GM13976 (cell line): ENCODE data around the gene PTOV1.

Source experiments
- DNase-seq: peaks from one replicate; pipeline ENCODE4 v3.0.0; 2012; ENCODE audit warnings: low spot score
- CTCF ChIP-seq: IDR thresholded peaks from 2 replicates; pipeline ENCODE4 v1.5.1; 2012; ENCODE audit warnings: borderline replicate concordance, mild to moderate bottlenecking; ENCODE audit not compliant: insufficient read depth; ENCODE audit errors: extremely low read depth, missing control alignments, control extremely low read depth
- in situ Hi-C: fragments of 300-500 bp; cut with MboI; formaldehyde crosslinking; loops from one replicate; pipeline ENCODE4 v1.12.0; 2022; ENCODE audit warnings: low sequenced_read_pairs, mixed read lengths, inconsistent platforms; ENCODE audit not compliant: unreplicated experiment

PTOV1 gene

GRCh38 chr19:49850487-49851342 is at the start of gene PTOV1:
TSS of gene PTOV1 (plus strand) at chr19:49851159.
- peak; percentile 98 for DNase-seq
- in situ Hi-C loops: no loop called here
- no peak for TF ChIP-seq CTCF

GRCh38 chr19:49801401-49801888 is 49.5 kb upstream of the PTOV1 start:
- no peak for TF ChIP-seq CTCF
- DNase-seq: no peak
- in situ Hi-C loops: no loop called here

GRCh38 chr19:49801966-49802661 is 48.8 kb upstream of the PTOV1 start:
- DNase-seq: no peak
- in situ Hi-C loops: no loop called here
- no peak for TF ChIP-seq CTCF

GRCh38 chr19:49802836-49803528 is 48.0 kb upstream of the PTOV1 start:
- DNase-seq: no peak

GRCh38 chr19:49803529-49803856 is 47.5 kb upstream of the PTOV1 start:
- no peak for TF ChIP-seq CTCF
- DNase-seq: no peak
- in situ Hi-C loops: no loop called here

More at GRCh38 chr19:49802836-49803528, 48.0 kb upstream of the PTOV1 start:
- TF ChIP-seq CTCF: no peak
- in situ Hi-C loops: no loop called here

GRCh38 chr19:49805822-49806619 is 44.9 kb upstream of the PTOV1 start:
- in situ Hi-C loops: no loop called here
- no peak for DNase-seq

More at GRCh38 chr19:49805822-49806619, 44.9 kb upstream of the PTOV1 start:
- TF ChIP-seq CTCF: no peak
